Endothelial cell of umbilical vein (primary cell): ENCODE data around the gene PDK1. TPM values are rescaled to one million over a fixed set of nuclear protein-coding genes. Genes with fewer than 3 reads are reported as not detected.

Experiments used
- BruUV-seq: library from RNA; stranded (reverse); fragments of 400-500 nt; replicated peaks from 2 replicates; lab custom pipeline; 2021; lab: Mats Ljungman, UMichigan
- CTCF ChIA-PET: fragments of 300-600, 350-600 bp; sonication (Branson Sonifier 250); formaldehyde crosslinking; loops from one replicate; lab custom pipeline; 2021; ENCODE audit warnings: antibody characterized with exemption, inconsistent platforms; lab: Charles Lee
- POLR2A ChIA-PET: fragments of 300-600, 350-600 bp; sonication (Branson Sonifier 250); formaldehyde crosslinking; loops from one replicate; lab custom pipeline; 2021; ENCODE audit warnings: antibody characterized with exemption, inconsistent platforms; lab: Charles Lee
- DNase-seq: peaks from one replicate; pipeline ENCODE4 v3.0.0-alpha.2; 2011; ENCODE audit warnings: low read depth, low spot score
- FAIRE-seq: peaks from 2 replicates; lab custom pipeline; 2011; peaks lifted over from hg19 to GRCh38; lab: Jason Lieb, UNC
- H2AFZ ChIP-seq: 2 replicates; pipeline ENCODE4 v1.6.0; 2012; ENCODE audit warnings: low read depth, low read length, control low read depth, inconsistent platforms
- H3K27ac ChIP-seq: 2 replicates; pipeline ENCODE4 v1.5.1; 2011; ENCODE audit warnings: low read depth, mild to moderate bottlenecking, control low read depth, low read length, moderate library complexity; ENCODE audit not compliant: insufficient read depth
- H3K27me3 ChIP-seq, 2 experiments: 2 replicates each; pipeline versions ENCODE4 v1.6.0 to v1.6.1; 2011; ENCODE audit warnings: low read length in 2 of 2, mixed read lengths in 1 of 2; ENCODE audit not compliant: control insufficient read depth in 2 of 2, insufficient read depth in 2 of 2
- H3K36me3 ChIP-seq, 2 experiments: 2 replicates in 1 of 2; 3 replicates in 1 of 2; pipeline ENCODE4 v1.5.1; 2011; ENCODE audit warnings: low read length in 2 of 2, mild to moderate bottlenecking in 1 of 2, moderate library complexity in 1 of 2; ENCODE audit not compliant: control insufficient read depth in 2 of 2, insufficient read depth in 2 of 2; ENCODE audit errors: extremely low read depth in 1 of 2
- H3K4me1 ChIP-seq: 3 replicates; pipeline ENCODE4 v1.5.1; 2011; ENCODE audit warnings: mild to moderate bottlenecking, low read length; ENCODE audit not compliant: control insufficient read depth, insufficient read depth; ENCODE audit errors: extremely low read depth
- H3K4me2 ChIP-seq: 2 replicates; pipeline ENCODE4 v1.6.1; 2011; ENCODE audit warnings: low read length, control low read depth, mixed read lengths; ENCODE audit not compliant: insufficient read depth
- H3K4me3 ChIP-seq, 3 experiments: fragments of 200-600 bp in 1 of 3; sonication (generic), shearing (Covaris generic) in 1 of 3; replicated peaks in 1 of 3; 2 replicates each; pipeline ENCODE4 v1.5.1; 2011 to 2016; ENCODE audit warnings: control low read depth in 3 of 3, low read length in 3 of 3, mild to moderate bottlenecking in 2 of 3, inconsistent platforms in 1 of 3, low read depth in 1 of 3, moderate library complexity in 1 of 3; ENCODE audit not compliant: insufficient read depth in 1 of 3
- H3K79me2 ChIP-seq: 2 replicates; pipeline ENCODE4 v1.6.0; 2012; ENCODE audit warnings: low read length, inconsistent platforms; ENCODE audit not compliant: control insufficient read depth, insufficient read depth
- H3K9ac ChIP-seq: replicated peaks from 2 replicates; pipeline ENCODE3; 2011; ENCODE audit warnings: low read length, control low read depth; ENCODE audit not compliant: insufficient read depth; ENCODE audit errors: extremely low read depth
- H3K9me1 ChIP-seq: replicated peaks from 3 replicates; pipeline ENCODE4 v1.6.0; 2011; ENCODE audit warnings: mild to moderate bottlenecking, low read length; ENCODE audit not compliant: control insufficient read depth, insufficient read depth; ENCODE audit errors: extremely low read depth
- H3K9me3 ChIP-seq: replicated peaks from 2 replicates; pipeline ENCODE4 v1.5.1; 2012; ENCODE audit warnings: low read length, inconsistent platforms; ENCODE audit not compliant: control insufficient read depth, insufficient read depth
- H4K20me1 ChIP-seq: replicated peaks from 2 replicates; pipeline ENCODE3; 2011; ENCODE audit warnings: mild to moderate bottlenecking, low read length; ENCODE audit not compliant: control insufficient read depth, insufficient read depth; ENCODE audit errors: extremely low read depth
- CTCF ChIP-seq, 2 donors: IDR thresholded peaks; 1 replicate in 1 of 2; 2 replicates in 1 of 2; pipeline ENCODE4 v1.5.1; 2011; ENCODE audit warnings: low read length in 2 of 2, mild to moderate bottlenecking in 2 of 2, moderate library complexity in 2 of 2, control low read depth in 1 of 2, inconsistent platforms in 1 of 2, low read depth in 1 of 2; ENCODE audit not compliant: insufficient read depth in 1 of 2; ENCODE audit errors: extremely low read depth in 1 of 2
- EZH2 ChIP-seq: IDR thresholded peaks from 2 replicates; pipeline ENCODE4 v1.6.1; 2012; ENCODE audit warnings: borderline replicate concordance, low read depth, mild to moderate bottlenecking, moderate library complexity, low read length, inconsistent platforms; ENCODE audit not compliant: severe bottlenecking
- FOS ChIP-seq: IDR thresholded peaks from 2 replicates; pipeline ENCODE4 v1.6.1; 2011; ENCODE audit warnings: mild to moderate bottlenecking, low read length, moderate library complexity, borderline replicate concordance; ENCODE audit not compliant: insufficient read depth
- GATA2 ChIP-seq: IDR thresholded peaks from 2 replicates; pipeline ENCODE4 v1.7.0; 2011; ENCODE audit warnings: low read depth, mild to moderate bottlenecking, moderate library complexity, mixed read lengths, low read length; ENCODE audit not compliant: insufficient read length, insufficient read depth
- JUN ChIP-seq: IDR thresholded peaks from 2 replicates; pipeline ENCODE4 v1.6.1; 2011; ENCODE audit warnings: borderline replicate concordance, low read depth; ENCODE audit not compliant: insufficient read length, insufficient read depth
- MAX ChIP-seq: IDR thresholded peaks from 2 replicates; pipeline ENCODE4 v1.6.1; 2011; ENCODE audit not compliant: insufficient read depth, insufficient read length
- MYC ChIP-seq: IDR thresholded peaks from one replicate; pipeline ENCODE4 v1.6.1; 2011; ENCODE audit warnings: mild to moderate bottlenecking, low read depth, low read length
- POLR2A ChIP-seq: IDR thresholded peaks from 2 replicates; pipeline ENCODE4 v1.6.1; 2012; ENCODE audit warnings: low read depth, mild to moderate bottlenecking, control low read depth, low read length
- POLR2AphosphoS5 ChIP-seq: IDR thresholded peaks from 2 replicates; pipeline ENCODE4 v1.6.1; 2012; ENCODE audit warnings: low read depth, mild to moderate bottlenecking, control low read depth, low read length, moderate library complexity; ENCODE audit not compliant: insufficient read depth
- dilution Hi-C: fragments of 300-500 bp; cut with MboI; formaldehyde crosslinking; loops from one replicate; pipeline ENCODE4 v1.15.0; 2019; ENCODE audit warnings: low sequenced_read_pairs; ENCODE audit not compliant: extremely low pct_ligation_motif_present
- intact Hi-C: fragments of 100-400 bp; cut with micrococcal nuclease; formaldehyde crosslinking; loops from one replicate; pipeline ENCODE4 v1.10.0; 2022
- polyA plus RNA-seq, 4 experiments: library from polyadenylated mRNA; depleted of rRNA in 3 of 4; stranded (reverse) in 3 of 4; unstranded in 1 of 4; fragments of >200 nt; gene quantifications; 2 replicates each; pipeline versions ENCODE4 v1.2.1 to v1.2.3, GENCODE V29; 2011 to 2012; ENCODE audit warnings: missing spikeins in 1 of 4
- total RNA-seq: library from RNA; stranded (reverse); gene quantifications from 2 replicates; pipeline ENCODE4 v1.2.3, GENCODE V29; 2021

Gene PDK1
- total and polyA plus RNA-seq, 2 donors (not counting 3 experiments of a cell fraction or from before 2014, with no cell fraction given): 3.7 to 16.9 TPM

DNA sequence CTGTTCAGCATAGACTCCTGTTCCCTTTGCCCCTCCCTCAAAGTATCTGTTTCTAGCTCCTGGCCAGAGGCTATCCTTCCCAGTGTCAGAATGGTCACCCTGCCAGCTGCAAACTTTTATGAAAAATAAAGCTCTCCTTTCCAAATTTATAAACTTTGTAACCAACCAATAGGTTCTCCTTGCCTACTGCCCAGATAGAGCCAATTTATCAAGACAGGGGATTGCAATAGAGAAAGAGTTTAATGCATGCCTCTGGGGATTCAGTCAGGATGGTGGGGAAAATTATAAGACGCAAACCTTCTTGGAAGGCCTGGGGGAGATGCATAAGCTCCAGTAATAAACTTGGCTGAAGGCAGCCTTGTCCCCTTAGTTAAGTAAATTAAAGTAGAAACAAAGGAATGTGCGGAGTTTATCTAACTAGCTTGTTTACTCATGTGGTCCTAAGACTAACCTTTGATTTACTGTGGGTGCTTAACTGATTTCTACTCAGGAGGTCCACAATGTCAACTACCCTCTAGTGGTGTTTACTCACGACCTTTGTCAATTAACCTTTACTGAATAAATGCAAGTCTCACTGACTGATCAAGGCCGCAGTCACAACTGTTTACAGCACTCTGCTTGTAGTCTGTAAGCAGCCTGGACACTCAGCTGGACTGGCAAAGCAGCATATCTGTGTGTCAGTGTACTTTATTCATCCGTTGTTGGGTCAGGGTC lies 42.9 kb upstream of the PDK1 start:
- dilution Hi-C loops (no loop called here), intact Hi-C loops (no loop called here)
- Histone ChIP-seq H3K4me1 (no peaks in the 10 kb centered on the region), H3K27me3 (no peaks in the 10 kb centered on the region), H3K27ac (no peak overlapping the region), H3K9me1 (no peaks in the 10 kb centered on the region), H4K20me1 (no peaks in the 10 kb centered on the region), H3K9ac (no peak overlapping the region), H3K9me3 (peaks cover 4% of the 10 kb centered on the region), H3K36me3 (peaks cover 0 to 2% of the 10 kb centered on the region in 2 experiments), H3K4me3 (no peak overlapping the region), H3K4me2 (no peak overlapping the region), H2AFZ (no peak overlapping the region), H3K79me2 (no peaks in the 10 kb centered on the region)
- no TSS peak for BruUV-seq
- ChIA-PET CTCF (interaction anchor here (1.2 kb wide), 1 partner anchor 17 kb away, joined by 3 read pairs; no protein-coding TSS in a partner anchor), POLR2A (no interaction called here)
- TF ChIP-seq EZH2: no peak
- no peak for TF ChIP-seq CTCF (IDR thresholded peaks at IDR 0.05; ENCODE audit: extremely low read depth in 1 of 2, insufficient read depth in 1 of 2, low read depth in 1 of 2, low read length in 2 of 2)
- TF ChIP-seq MYC: no peak
- no peak for TF ChIP-seq POLR2AphosphoS5
- no peak for TF ChIP-seq MAX
- no peak for TF ChIP-seq FOS
- TF ChIP-seq POLR2A: no peak
- TF ChIP-seq GATA2: no peak
- TF ChIP-seq JUN: no peak
- FAIRE-seq: no peak
- DNase-seq: no peak
